Measurements from ENCODE around the gene EEFSEC.

GRCh38 chr3:128425142-128425845, 272.0 kb downstream of the EEFSEC start:
- TF ChIP-seq CTCF (IDR thresholded peaks at IDR 0.05) (no peak), POLR2A (IDR thresholded peaks at IDR 0.05) (no peak), POLR2AphosphoS5 (IDR thresholded peaks at IDR 0.05; ENCODE audit: insufficient read depth in 1 of 2, low read depth in 1 of 2) (no peak)
